Inferior parietal cortex (tissue), 1 donor: ENCODE measurements around the gene NTRK1.
A peak's percentile ranks its signal among the peaks of the same experiment; 100 is the strongest.

Experiments used
- DNase-seq: peaks from one replicate; pipeline ENCODE4 v3.0.0-alpha.2; 2016; ENCODE audit errors: extremely low spot score

The NTRK1 gene

DNA sequence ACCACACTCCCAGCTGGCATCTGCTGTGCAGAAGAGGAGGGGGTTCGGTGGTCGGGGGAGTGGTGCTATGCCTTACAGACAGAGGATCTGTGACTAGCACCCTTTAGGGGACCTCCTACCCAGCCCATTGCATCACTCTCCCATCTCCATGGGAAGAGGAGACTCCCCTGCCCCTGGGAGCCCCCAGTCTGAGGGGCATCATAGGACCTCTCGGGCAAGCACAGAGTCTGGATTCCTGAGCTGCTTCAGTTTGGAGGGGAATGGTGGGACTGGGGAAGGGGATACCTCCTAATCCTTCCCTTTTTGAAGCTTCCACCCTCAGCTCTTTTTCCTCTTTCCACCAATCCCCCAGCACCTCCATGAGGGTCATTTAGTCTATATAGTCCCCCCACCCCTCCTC is 3.1 kb upstream of the NTRK1 start:
- DNase-seq = no peak

GRCh38 chr1:156858555-156858956 is 2.1 kb upstream of the NTRK1 start:
- DNase-seq = no peak

DNA sequence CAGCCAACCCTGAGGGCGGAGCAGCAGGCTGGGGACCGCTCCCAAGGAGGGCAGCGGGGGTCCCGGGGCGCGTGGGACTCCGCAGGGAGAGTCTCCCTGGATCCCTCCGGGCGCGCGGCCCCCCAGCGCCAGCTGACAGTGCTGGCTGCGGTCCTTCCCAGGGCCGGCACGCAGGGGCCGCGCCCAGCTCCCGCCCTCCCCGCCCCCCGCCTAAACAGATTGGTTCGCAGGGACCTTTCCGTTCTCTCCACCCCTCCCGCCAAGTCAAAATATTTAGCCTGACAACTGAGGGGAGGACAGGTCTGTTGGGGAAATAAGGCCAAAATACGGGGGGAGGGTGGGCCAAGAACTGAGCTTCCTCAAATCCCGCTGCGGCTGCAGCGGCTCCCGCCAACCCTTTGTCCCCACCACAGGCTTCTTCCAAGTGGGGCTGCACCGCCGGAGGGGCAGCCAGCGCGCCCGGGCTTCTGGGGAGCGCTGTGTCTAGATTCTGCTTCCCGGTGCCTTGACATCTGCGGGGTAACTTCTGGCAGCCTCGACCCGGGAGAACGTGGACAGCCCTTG is 1.6 kb upstream of the NTRK1 start, which contains the start of gene INSRR:
Gene INSRR (minus strand): TSS at position 159 of the 564 bp plus-strand sequence. CDS start 496 bp downstream, outside the sequence.
- no peak for DNase-seq

DNA sequence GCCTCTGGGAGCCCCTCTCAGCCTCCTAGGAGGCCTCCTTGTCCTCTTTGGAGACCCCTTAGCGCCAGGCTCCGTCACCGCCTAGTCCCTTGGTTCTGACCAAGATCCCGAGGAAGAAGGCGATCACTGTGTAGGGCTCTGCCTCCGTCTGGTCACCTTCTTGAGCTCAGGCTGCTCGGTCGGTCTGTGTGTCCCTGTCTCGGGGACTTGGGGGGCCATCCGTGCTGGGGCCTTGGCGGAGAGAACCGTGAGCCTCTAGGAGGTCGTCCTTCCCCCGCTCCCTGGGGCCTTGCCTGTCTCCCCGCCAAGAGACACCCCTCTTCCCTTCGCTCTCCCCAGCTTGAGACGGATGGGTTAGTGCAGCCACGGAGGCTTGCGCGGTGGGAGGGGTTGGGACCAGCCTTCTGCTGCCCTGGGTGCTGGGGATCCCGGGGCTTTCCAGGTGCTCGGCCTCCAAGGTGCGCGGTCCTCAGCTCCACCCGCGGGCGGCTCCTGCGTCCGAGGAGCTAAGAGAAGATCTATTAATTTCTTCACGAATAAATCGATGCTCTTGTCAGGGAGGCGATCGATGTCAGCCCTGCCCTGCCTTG is 1.0 kb upstream of the NTRK1 start:
- DNase-seq = no peak

- DNase-seq = peak; percentile 59
These were observed 495 bp upstream of the NTRK1 start for GRCh38 chr1:156860113-156860627.

DNA sequence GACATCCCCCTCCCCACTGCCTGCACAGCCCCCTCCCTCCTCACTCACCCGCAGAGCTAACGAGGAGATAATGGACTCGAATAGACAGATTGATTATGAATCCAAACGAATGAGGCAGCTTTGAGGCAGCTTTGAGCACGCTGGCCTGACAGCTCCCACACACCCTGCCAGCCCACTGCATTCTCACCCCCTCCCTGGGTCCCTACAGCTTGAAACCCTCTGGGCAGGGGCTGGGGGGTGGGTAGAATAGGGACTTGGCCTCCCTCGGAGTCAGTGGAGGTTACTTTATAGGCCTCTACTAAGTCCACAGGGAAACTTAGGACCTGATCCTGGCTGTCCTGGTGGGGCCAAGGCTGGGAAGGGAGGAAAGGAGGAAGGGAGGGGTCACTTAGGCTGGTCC is 1.9 kb downstream of the NTRK1 start:
- no peak for DNase-seq

- DNase-seq = no peak
These were observed 2.4 kb downstream of the NTRK1 start for GRCh38 chr1:156862997-156863599.

- DNase-seq = no peak
These were observed 3.0 kb downstream of the NTRK1 start for GRCh38 chr1:156863631-156864030.

DNA sequence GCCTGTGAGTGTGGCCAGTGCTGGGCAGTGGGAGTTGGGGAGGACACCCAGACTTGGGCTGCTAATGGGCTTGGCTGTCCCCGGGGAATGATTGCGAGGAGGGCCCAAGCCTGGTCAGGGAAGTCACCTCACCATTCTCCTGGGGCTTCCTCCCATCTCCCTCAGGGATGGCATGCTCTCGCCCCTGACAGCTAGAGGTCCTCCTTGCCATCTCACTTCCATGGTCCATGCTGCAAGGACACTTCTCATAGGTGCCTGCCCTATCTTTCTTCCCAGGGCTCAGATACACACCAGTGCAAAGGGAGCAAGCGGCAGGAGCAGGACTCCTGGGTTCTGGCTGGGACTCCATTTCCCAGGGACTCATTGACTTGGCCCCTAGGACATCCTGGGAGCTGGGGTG is 4.1 kb downstream of the NTRK1 start:
- DNase-seq = no peak

GRCh38 chr1:156865258-156865657 is 4.6 kb downstream of the NTRK1 start:
- no peak for DNase-seq

DNA sequence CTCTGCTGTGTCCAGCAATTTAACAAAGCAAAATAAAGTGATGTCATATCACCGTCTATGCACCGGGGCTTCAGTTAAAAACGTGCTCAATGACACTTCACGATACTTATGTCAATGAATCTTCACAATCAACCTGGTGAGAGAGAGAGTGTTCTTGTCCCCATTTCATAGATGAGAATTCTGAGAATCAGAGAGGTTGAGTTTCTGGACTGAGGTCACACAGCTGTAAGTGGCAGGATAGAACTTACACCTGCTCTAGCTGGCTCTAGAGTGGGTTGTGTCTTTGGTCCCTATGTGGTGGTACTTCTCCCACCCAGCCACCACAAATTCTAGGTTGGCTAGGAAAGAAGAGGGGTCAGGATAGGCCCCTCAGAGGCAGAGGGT is 5.2 kb downstream of the NTRK1 start:
- no peak for DNase-seq

GRCh38 chr1:156866249-156866909 is 5.7 kb downstream of the NTRK1 start:
- DNase-seq = no peak

DNA sequence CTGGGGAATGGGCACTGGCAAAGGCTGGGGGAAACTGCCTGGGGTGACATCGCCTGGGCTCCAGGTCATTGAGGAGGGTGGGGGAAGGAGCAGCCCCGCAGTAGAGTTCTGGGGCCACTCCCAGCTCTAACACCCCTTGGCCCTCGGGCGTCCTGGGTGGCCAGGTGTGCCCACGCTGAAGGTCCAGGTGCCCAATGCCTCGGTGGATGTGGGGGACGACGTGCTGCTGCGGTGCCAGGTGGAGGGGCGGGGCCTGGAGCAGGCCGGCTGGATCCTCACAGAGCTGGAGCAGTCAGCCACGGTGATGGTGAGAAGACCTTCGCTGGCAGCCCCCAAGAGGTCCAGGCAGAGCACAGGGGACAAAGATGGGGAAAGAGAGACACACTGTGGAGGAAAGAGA is 7.7 kb downstream of the NTRK1 start:
- DNase-seq = no peak

- no peak for DNase-seq
These were observed 8.8 kb downstream of the NTRK1 start for GRCh38 chr1:156869455-156869854.

DNA sequence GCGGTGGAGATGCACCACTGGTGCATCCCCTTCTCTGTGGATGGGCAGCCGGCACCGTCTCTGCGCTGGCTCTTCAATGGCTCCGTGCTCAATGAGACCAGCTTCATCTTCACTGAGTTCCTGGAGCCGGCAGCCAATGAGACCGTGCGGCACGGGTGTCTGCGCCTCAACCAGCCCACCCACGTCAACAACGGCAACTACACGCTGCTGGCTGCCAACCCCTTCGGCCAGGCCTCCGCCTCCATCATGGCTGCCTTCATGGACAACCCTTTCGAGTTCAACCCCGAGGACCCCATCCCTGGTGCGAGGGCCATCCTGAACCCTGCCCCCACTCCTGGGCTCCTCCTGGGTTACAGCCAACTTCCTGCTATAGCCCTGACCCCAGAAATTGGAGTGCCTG is 13.0 kb downstream of the NTRK1 start:
- no peak for DNase-seq

- no peak for DNase-seq
These were observed 13.5 kb downstream of the NTRK1 start for GRCh38 chr1:156874142-156874541.

DNA sequence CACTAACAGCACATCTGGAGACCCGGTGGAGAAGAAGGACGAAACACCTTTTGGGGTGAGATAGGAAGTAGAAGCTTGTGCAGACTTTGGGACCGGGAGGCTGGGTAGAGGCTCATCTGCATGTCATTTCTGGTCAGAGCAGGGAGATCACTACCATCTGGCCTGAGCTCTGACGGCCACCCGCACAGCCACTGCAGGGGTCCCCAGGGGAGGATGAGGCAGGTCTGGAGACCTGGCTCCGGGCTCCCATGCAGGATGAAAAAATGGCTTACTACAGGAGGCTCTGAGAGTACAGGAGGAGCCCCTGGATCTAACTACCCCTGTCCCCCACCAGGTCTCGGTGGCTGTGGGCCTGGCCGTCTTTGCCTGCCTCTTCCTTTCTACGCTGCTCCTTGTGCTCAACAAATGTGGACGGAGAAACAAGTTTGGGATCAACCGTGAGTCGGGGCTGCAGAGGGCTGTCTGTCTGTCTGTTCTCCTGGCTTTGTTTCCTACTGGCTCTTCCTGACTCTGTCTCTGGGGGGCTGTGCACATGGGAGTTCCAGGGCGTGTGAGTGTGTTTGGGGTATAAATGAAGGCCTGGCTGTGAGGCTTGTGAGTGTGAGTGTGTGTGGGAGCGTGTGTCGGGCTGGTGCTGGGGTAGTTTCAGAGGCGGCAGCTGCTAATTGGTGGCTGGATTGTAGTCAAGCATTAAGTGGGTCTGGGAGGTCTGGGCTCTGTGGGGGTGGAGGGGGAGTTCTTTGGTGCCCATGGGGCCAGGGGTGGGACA is 14.1 kb downstream of the NTRK1 start:
- no peak for DNase-seq

GRCh38 chr1:156875341-156875615 is 14.6 kb downstream of the NTRK1 start:
- DNase-seq = no peak

- no peak for DNase-seq
These were observed 15.6 kb downstream of the NTRK1 start for GRCh38 chr1:156876281-156876680.

DNA sequence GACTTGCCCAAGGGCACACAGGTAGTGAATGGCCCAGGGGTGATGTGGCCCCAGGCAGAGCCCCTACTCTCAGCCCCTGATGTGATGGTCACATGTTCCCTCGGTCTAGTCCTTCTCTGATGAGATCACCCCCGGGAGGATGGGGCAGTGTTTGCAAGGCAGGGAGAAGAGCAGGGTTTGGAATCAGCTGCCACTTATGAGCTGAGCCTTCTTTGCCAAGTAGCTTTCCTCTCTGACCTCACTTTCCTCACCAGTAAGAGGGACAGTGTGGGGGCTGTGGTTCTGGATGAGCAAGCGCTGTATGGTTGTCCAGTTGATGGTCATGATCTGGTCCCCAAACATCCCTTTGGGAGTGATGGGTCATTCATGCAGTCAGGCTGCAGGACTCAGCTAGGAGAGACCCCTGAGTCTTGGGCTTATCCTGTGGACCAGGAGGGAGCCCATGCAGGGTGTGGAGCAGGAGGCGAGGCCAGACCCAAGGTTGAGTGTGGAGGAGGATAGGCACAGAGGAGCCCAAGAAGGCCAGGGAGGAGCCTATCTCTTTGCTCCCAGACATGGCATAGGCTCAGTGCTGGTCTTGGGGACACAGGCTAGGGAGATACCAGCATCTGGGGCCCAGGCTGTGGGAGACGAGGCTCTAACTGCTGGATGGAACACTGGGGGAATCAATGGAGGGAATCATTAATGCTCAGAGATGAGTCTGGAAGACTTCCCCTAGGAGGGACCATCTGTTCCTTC is 16.9 kb downstream of the NTRK1 start:
- DNase-seq = no peak

GRCh38 chr1:156879876-156880275 is 19.2 kb downstream of the NTRK1 start:
- no peak for DNase-seq

DNA sequence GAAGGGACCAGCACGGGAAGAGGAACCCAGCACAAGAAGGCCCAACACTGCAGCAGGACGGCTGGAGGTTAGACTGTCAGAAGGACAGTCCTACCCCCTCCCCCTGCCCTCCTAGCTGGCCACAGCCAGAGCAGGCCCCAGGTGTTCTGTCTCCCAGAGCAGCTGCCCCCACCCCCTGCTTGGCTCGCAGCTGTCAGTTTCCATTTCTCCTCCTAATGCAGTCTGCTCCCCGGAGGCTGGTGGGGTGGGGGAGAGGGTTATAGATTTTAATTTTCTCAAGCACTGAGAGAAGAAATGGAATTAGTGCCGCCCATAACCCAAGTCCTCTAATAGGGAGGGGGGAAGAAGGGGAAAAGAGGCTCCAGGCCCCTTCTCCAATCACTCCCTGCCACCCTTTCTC is 19.8 kb downstream of the NTRK1 start:
- no peak for DNase-seq
